Testis (tissue), 2 donors: ENCODE data around the gene LRRC4C.

ENCODE experiments used
- POLR2A ChIP-seq: fragments of 450-650 bp; IDR thresholded peaks from one replicate; pipeline ENCODE4 v1.6.1; 2017; ENCODE audit warnings: antibody characterized with exemption, mild to moderate bottlenecking, moderate library complexity
- TF ChIP-seq, protein P1 (sequence below), 3 experiments: fragments of 450-650 bp in 2 of 3; fragments of 200-600 bp in 1 of 3; sonication (generic) in 1 of 3; IDR thresholded peaks; one replicate each; pipeline ENCODE4 v1.5.1; 2016 to 2019; ENCODE audit warnings: antibody characterized with exemption in 3 of 3, mild to moderate bottlenecking in 2 of 3, moderate library complexity in 1 of 3

GRCh38 chr11:40825201-40825834 lies 634.1 kb downstream of the LRRC4C start:
- TF ChIP-seq, protein P1, sequence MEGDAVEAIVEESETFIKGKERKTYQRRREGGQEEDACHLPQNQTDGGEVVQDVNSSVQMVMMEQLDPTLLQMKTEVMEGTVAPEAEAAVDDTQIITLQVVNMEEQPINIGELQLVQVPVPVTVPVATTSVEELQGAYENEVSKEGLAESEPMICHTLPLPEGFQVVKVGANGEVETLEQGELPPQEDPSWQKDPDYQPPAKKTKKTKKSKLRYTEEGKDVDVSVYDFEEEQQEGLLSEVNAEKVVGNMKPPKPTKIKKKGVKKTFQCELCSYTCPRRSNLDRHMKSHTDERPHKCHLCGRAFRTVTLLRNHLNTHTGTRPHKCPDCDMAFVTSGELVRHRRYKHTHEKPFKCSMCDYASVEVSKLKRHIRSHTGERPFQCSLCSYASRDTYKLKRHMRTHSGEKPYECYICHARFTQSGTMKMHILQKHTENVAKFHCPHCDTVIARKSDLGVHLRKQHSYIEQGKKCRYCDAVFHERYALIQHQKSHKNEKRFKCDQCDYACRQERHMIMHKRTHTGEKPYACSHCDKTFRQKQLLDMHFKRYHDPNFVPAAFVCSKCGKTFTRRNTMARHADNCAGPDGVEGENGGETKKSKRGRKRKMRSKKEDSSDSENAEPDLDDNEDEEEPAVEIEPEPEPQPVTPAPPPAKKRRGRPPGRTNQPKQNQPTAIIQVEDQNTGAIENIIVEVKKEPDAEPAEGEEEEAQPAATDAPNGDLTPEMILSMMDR (IDR thresholded peaks at IDR 0.05) = no peak
- TF ChIP-seq POLR2A = no peak
